ENCODE measurements around the gene WRAP73.

Gene WRAP73

DNA sequence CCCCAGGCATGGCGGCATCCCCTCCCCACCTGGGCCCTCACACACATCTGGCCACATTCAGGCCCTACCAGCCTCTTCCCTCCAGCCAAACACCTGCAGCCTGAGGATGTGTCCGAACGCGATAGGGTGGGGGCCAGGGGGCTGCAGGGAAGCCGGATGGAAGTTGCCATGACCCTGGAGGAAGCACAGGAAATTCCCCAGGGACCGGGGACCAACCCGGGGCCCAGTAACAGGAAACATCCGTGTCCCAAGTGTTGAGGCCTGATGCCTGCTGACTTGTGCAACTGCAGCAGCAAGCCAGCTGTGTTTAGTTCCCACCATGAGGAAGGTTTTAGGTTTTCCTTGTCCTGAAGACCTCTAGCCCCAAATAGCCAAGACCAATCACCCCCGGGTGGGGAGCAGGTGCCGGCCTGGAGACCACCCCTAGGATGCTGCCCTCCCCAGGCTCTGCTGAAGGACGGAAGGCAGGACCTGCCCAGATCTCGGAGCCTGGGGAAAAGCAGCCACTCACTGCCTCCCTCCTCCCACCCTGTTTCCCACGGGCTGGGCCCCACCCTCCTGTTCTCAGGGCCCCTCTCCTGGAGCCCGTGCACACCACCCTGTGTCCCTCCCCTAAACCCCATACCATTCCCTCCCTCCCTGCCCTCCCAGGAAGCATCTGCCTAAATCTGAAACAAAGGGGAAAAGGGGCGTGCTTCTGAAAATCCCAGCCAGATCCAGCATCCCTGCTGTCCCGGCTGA lies 68.4 kb downstream of the WRAP73 start:
- H3K36me3 ChIP-seq = peaks cover 30% of the 10 kb centered on the region
- peak overlapping the region; percentile 36; the same call in 1 of the 2 replicates for H3K4me3 ChIP-seq
- TF ChIP-seq Cebpa-rat (IDR thresholded peaks at IDR 0.05) = peak; percentile 81
- H3K9ac ChIP-seq = no peak overlapping the region
- peaks cover 80% of the 10 kb centered on the region for H3K4me1 ChIP-seq
- H3K27me3 ChIP-seq = peaks cover 12% of the 10 kb centered on the region
- peaks cover 88% of the 10 kb centered on the region for H4K20me1 ChIP-seq
- H3K4me2 ChIP-seq = peak overlapping the region; percentile 95
- peaks cover 12% of the 10 kb centered on the region; the same call in 1 of the 2 replicates for H3K9me3 ChIP-seq
- H3K27ac ChIP-seq = peak overlapping the region; percentile 37; the same call in 1 of the 2 replicates
